ENCODE measurements around the gene SEMA6D.

SEMA6D gene

GRCh38 chr15:47717036-47717612, at the start of gene SEMA6D:
Gene SEMA6D (plus strand): TSS chr15:47717505. CDS start chr15:47759799, 42,294 bp downstream.
- DNase-seq: no peak

GRCh38 chr15:47669221-47669620, 48.1 kb upstream of the SEMA6D start:
- DNase-seq: no peak

- no peak for DNase-seq
Observed at GRCh38 chr15:47670365-47670764, 46.9 kb upstream of the SEMA6D start.

GRCh38 chr15:47673232-47673761, 44.0 kb upstream of the SEMA6D start:
- no peak for DNase-seq

- DNase-seq: no peak
Observed at GRCh38 chr15:47674586-47675232, 42.6 kb upstream of the SEMA6D start.

- DNase-seq: no peak
Observed at GRCh38 chr15:47675735-47676134, 41.6 kb upstream of the SEMA6D start.

- DNase-seq: no peak
Observed at GRCh38 chr15:47678040-47678439, 39.3 kb upstream of the SEMA6D start.

GRCh38 chr15:47682661-47683060, 34.6 kb upstream of the SEMA6D start:
- DNase-seq: no peak

GRCh38 chr15:47685141-47685870, 32.0 kb upstream of the SEMA6D start:
- DNase-seq: no peak

GRCh38 chr15:47688573-47689086, 28.7 kb upstream of the SEMA6D start:
- DNase-seq: no peak

- DNase-seq: no peak
Observed at GRCh38 chr15:47689660-47690059, 27.6 kb upstream of the SEMA6D start.

- DNase-seq: no peak
Observed at GRCh38 chr15:47691882-47692281, 25.4 kb upstream of the SEMA6D start.

GRCh38 chr15:47696351-47696750, 21.0 kb upstream of the SEMA6D start:
- no peak for DNase-seq

GRCh38 chr15:47705281-47705997, 11.9 kb upstream of the SEMA6D start:
- no peak for DNase-seq

GRCh38 chr15:47707391-47707790, 9.9 kb upstream of the SEMA6D start:
- DNase-seq: no peak

GRCh38 chr15:47708161-47708980, 8.9 kb upstream of the SEMA6D start:
- DNase-seq: no peak

GRCh38 chr15:47711655-47712054, 5.7 kb upstream of the SEMA6D start:
- DNase-seq: no peak

GRCh38 chr15:47715402-47715801, 1.9 kb upstream of the SEMA6D start:
- DNase-seq: no peak

- DNase-seq: no peak
Observed at GRCh38 chr15:47715856-47716445, 1.4 kb upstream of the SEMA6D start.

GRCh38 chr15:47716516-47716915, 789 bp upstream of the SEMA6D start:
- no peak for DNase-seq
